ENCODE data around the gene SUSD2.
"Not testable (repeated sequence)": the region's sequence is repeated elsewhere in the genome, so short reads cannot be mapped to it uniquely, and the experiment has no call there.

SUSD2 gene

GRCh38 chr22:24214467-24215285, 33.4 kb downstream of the SUSD2 start:
- DNase-seq = no peak

DNA sequence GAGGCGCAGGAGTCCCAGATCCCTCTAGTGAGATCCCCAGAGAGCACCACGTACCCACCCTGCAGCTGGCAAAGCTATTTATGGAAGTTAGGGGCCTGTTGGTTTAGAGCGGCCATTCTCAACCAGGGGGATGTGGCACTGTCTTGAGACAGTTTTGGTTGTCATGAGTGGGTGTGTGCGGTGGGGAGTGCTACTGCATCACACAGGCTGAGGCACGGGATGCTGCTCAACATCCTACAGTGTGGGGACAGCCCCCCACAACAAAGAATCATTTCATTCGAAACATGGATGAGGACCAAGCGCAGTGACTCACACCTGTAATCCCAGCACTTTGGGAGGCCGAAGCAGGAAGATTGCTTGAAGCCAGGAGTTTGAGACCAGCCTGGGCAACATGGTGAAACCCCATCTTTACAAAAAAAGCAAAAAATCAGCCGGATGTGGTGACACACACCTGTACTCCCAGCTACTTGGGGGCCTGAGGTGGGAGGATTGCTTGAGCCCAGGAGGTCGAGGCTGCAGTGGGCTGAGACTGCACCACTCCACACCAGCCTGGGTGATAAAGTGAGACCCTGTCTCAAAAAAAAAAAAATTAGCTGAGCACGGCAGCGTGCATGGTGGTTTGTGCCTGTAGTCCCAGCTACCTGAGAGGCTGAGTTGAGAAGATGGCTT, 35.4 kb downstream of the SUSD2 start:
- no peak for DNase-seq

GRCh38 chr22:24217384-24217783, 36.1 kb downstream of the SUSD2 start:
- DNase-seq = no peak

- no peak for DNase-seq
Measured at GRCh38 chr22:24219750-24220149, 38.5 kb downstream of the SUSD2 start.

DNA sequence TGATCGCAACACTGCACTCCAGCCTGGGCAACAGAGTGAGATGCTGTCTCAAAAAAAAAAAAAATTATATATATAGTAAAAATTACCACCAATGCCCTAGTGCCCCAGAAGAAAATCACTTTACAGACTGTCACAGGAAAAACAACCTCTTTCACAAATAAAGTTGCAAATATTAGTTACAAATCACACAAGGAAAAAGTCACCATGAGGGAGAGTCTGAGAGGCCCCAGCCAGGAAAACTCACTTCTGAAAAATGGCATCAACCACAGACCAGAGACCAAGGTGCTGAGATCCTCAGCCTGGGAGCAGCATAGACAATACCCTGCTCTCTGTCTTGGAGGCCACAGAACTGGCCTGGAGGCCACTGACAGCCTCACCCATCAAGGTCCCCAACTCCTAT, 43.2 kb downstream of the SUSD2 start:
- DNase-seq = no peak

GRCh38 chr22:24225044-24225601, 43.8 kb downstream of the SUSD2 start:
- DNase-seq = no peak

GRCh38 chr22:24225951-24226350, 44.7 kb downstream of the SUSD2 start:
- no peak for DNase-seq

GRCh38 chr22:24230911-24231656, 49.8 kb downstream of the SUSD2 start:
- DNase-seq = peak; percentile 71

- no peak for DNase-seq
Measured at GRCh38 chr22:24231706-24232105, 50.4 kb downstream of the SUSD2 start.

- no peak for DNase-seq
Measured at GRCh38 chr22:24232124-24232523, 50.8 kb downstream of the SUSD2 start.

- no peak for DNase-seq
Measured at GRCh38 chr22:24232725-24233124, 51.4 kb downstream of the SUSD2 start.

GRCh38 chr22:24233235-24233634, 51.9 kb downstream of the SUSD2 start:
- DNase-seq = no peak

DNA sequence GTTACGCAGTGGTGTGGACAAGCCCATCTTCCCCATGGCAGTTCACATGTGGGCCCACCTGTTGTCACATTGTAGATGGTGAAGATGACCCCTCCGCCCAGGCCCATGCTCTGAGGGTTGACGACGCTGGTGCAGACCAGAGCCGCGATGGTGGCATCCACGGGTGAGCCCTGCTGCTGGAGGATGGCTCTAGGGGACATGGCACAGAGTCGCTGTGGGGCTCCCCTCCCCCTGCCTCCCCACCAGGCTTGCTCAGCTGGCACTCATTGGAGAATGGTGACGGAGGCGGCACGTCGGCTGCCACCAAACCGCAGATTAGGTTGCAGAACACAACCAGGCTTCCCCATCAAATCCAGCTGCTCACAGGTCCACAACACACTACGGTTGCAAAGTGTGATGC, 52.5 kb downstream of the SUSD2 start:
- DNase-seq = no peak

DNA sequence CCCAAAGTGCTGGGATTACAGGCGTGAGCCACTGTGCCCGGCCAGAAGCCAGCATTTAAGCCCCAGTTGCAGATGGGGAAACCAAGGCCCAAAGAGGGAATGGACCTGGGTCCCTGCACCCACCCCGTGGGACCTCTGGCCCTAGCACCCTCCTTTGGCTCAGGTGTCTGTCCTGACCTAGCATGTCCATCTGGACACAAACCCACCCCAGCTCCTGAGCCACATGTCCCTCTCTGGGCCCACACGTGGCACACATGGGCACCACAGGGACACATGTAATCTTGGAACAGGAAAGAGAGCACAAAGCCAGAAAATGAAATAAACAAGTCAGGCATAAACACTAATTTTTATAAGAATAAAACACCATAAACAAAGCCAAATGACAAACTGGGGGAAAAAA, 54.0 kb downstream of the SUSD2 start:
- DNase-seq = no peak

DNA sequence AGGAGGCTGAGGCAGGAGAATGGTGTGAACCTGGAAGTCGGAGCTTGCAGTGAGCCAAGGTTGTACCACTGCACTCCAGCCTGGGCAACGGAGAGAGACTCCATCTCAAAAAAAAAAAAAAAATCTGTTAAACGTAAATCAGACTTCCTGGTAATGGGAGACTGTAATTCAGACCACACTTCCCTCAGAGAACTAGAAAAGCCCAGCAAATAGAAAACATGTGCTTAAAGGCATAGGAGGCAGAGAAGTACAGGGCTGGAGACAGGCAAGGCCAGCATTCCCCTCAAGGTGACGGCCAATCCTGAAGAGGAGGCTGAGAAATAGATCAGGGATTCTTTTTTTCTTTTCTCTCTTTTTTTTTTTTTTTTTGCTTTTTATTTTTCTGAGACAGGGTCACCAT, 55.4 kb downstream of the SUSD2 start:
- no peak for DNase-seq

GRCh38 chr22:24238101-24238694, 56.9 kb downstream of the SUSD2 start:
- DNase-seq = not testable (repeated sequence)

Data from suppressor macrophage treated with lipopolysaccharide for 4 hours (primary cell).